B cell (primary cell): Measurements from ENCODE around the gene GCNA. TPM values are rescaled to one million over a fixed set of nuclear protein-coding genes. Genes with fewer than 3 reads are reported as not detected.
A peak's percentile ranks its signal among the peaks of the same experiment; 100 is the strongest.

Experiments used
- ATAC-seq: fragments of 200-7000 bp; cut with Tn5 transposase; one replicate; pipeline ENCODE4 v1.10.0; 2021; ENCODE audit warnings: low read depth, mild to moderate bottlenecking, moderate number of reproducible peaks, moderate library complexity
- CTCF ChIA-PET: fragments of 350-600 bp; sonication (Branson Sonifier 250); formaldehyde crosslinking; loops from one replicate; lab custom pipeline; 2021; ENCODE audit warnings: antibody characterized with exemption, inconsistent platforms; lab: Charles Lee
- POLR2A ChIA-PET: fragments of 350-600 bp; sonication (Branson Sonifier 250); formaldehyde crosslinking; loops from one replicate; lab custom pipeline; 2021; ENCODE audit warnings: antibody characterized with exemption; lab: Charles Lee
- DNase-seq: peaks from one replicate; pipeline ENCODE4 v3.0.0; 2013
- H2AFZ ChIP-seq: 2 replicates; pipeline ENCODE4 v1.6.1; 2012; ENCODE audit warnings: mild to moderate bottlenecking, low read depth, low read length; ENCODE audit not compliant: insufficient read depth, poor library complexity, severe bottlenecking
- H3K27ac ChIP-seq, 2 donors: 1 replicate in 1 of 2; 2 replicates in 1 of 2; pipeline ENCODE4 v1.5.1; 2012 to 2013; ENCODE audit warnings: low read length in 2 of 2, mild to moderate bottlenecking in 2 of 2, moderate library complexity in 1 of 2
- H3K27me3 ChIP-seq, 4 experiments: fragments of 200-600 bp in 1 of 4; sonication (generic) in 1 of 4; replicated peaks in 1 of 4; 1 replicate in 2 of 4; 2 replicates in 2 of 4; pipeline versions ENCODE4 v1.6.1 to v1.7.0; 2013 to 2016; ENCODE audit warnings: low read length in 3 of 4, mild to moderate bottlenecking in 2 of 4, mixed read lengths in 1 of 4, moderate library complexity in 1 of 4; ENCODE audit not compliant: insufficient read depth in 4 of 4, control insufficient read depth in 3 of 4; ENCODE audit errors: control extremely low read depth in 1 of 4
- H3K36me3 ChIP-seq, 2 experiments: replicated peaks in 1 of 2; 1 replicate in 1 of 2; 2 replicates in 1 of 2; pipeline versions ENCODE4 v1.6.1 to v1.7.1; 2013; ENCODE audit warnings: low read length in 1 of 2; ENCODE audit not compliant: insufficient read depth in 2 of 2, control insufficient read depth in 1 of 2; ENCODE audit errors: control extremely low read depth in 1 of 2, extremely low read depth in 1 of 2
- H3K4me1 ChIP-seq, 2 donors: fragments of 200-600 bp in 1 of 2; sonication (generic) in 1 of 2; 1 replicate in 1 of 2; 2 replicates in 1 of 2; pipeline versions ENCODE4 v1.5.1 to v1.6.1; 2013 to 2017; ENCODE audit warnings: low read length in 2 of 2; ENCODE audit not compliant: control insufficient read depth in 2 of 2, insufficient read depth in 2 of 2
- H3K4me2 ChIP-seq: replicated peaks from 2 replicates; pipeline ENCODE3; 2012; ENCODE audit warnings: mild to moderate bottlenecking, low read depth, low read length; ENCODE audit not compliant: poor library complexity, severe bottlenecking
- H3K4me3 ChIP-seq, 5 experiments: fragments of 200-600 bp in 1 of 5; sonication (generic) in 1 of 5; 1 replicate in 3 of 5; 2 replicates in 2 of 5; pipeline versions ENCODE4 v1.5.1 to v1.7.0; 2011 to 2016; ENCODE audit warnings: low read length in 4 of 5, mild to moderate bottlenecking in 4 of 5, low read depth in 2 of 5, control low read depth in 1 of 5, moderate library complexity in 1 of 5; ENCODE audit not compliant: insufficient read depth in 1 of 5; ENCODE audit errors: control extremely low read depth in 1 of 5, extremely low read depth in 1 of 5
- H3K79me2 ChIP-seq: fragments of 200-600 bp; sonication (generic); one replicate; pipeline ENCODE4 v1.6.0; 2016; ENCODE audit warnings: low read length; ENCODE audit not compliant: control insufficient read depth, insufficient read depth
- H3K9ac ChIP-seq: fragments of 200-600 bp; sonication (generic); 2 replicates; pipeline ENCODE4 v1.6.1; 2017; ENCODE audit warnings: mild to moderate bottlenecking, low read length, moderate library complexity
- H3K9me3 ChIP-seq, 3 donors: one replicate each; pipeline versions ENCODE4 v1.6.1 to v1.7.1; 2013; ENCODE audit warnings: low read length in 2 of 3; ENCODE audit not compliant: control insufficient read depth in 2 of 3, insufficient read depth in 1 of 3; ENCODE audit errors: control extremely low read depth in 1 of 3
- H4K20me1 ChIP-seq: 2 replicates; pipeline ENCODE4 v1.6.0; 2012; ENCODE audit warnings: mild to moderate bottlenecking, low read length; ENCODE audit not compliant: insufficient read depth, control insufficient read depth, poor library complexity, severe bottlenecking
- H3K27ac Mint-ChIP-seq: one replicate; pipeline ENCODE4 v1.8.0; 2021; ENCODE audit warnings: mixed read lengths
- H3K27me3 Mint-ChIP-seq: one replicate; pipeline ENCODE4 v1.8.0; 2021; ENCODE audit warnings: mixed read lengths
- H3K4me1 Mint-ChIP-seq: one replicate; pipeline ENCODE4 v1.8.0; 2021; ENCODE audit warnings: mixed read lengths
- H3K4me3 Mint-ChIP-seq: one replicate; pipeline ENCODE4 v1.8.0; 2021; ENCODE audit warnings: mixed read lengths
- H3K9me3 Mint-ChIP-seq: one replicate; pipeline ENCODE4 v1.8.0; 2022; ENCODE audit warnings: mixed read lengths; ENCODE audit not compliant: insufficient read depth
- EZH2 ChIP-seq: IDR thresholded peaks from 2 replicates; pipeline ENCODE4 v1.6.1; 2012; ENCODE audit warnings: borderline replicate concordance, low read depth, mild to moderate bottlenecking, moderate library complexity, low read length; ENCODE audit not compliant: insufficient read depth, poor library complexity, severe bottlenecking
- WGBS: methylation state at CpG from one replicate; pipeline ENCODE4 v1.1.5; 2013; ENCODE audit warnings: missing lambda C conversion rate; ENCODE audit not compliant: insufficient coverage; 5-methylcytosine and 5-hydroxymethylcytosine counted together
- intact Hi-C: fragments of 100-400 bp; cut with micrococcal nuclease; formaldehyde crosslinking; loops from one replicate; pipeline ENCODE4 v1.10.0; 2022
- polyA plus RNA-seq: library from polyadenylated mRNA; depleted of rRNA; stranded (reverse); fragments of >200 nt; gene quantifications from 2 replicates; pipeline ENCODE4 v1.2.3, GENCODE V29; 2012
- total RNA-seq, 2 donors: library from RNA; stranded (reverse); fragments of 120-200 nt in 1 of 2; gene quantifications; 1 replicate in 1 of 2; 2 replicates in 1 of 2; pipeline versions ENCODE4 v1.2.3 to v1.2.4, GENCODE V29; 2013 to 2022
- TF ChIP-seq, protein P1 (sequence below): fragments of 200-600 bp; IDR thresholded peaks from one replicate; pipeline ENCODE4 v1.8.0; 2022; ENCODE audit warnings: antibody characterized with exemption, mild to moderate bottlenecking

Gene GCNA
- total and polyA plus RNA-seq, 2 donors (not counting 1 experiment from before 2014, with no cell fraction given) = 4.7 to 6.2 TPM

DNA sequence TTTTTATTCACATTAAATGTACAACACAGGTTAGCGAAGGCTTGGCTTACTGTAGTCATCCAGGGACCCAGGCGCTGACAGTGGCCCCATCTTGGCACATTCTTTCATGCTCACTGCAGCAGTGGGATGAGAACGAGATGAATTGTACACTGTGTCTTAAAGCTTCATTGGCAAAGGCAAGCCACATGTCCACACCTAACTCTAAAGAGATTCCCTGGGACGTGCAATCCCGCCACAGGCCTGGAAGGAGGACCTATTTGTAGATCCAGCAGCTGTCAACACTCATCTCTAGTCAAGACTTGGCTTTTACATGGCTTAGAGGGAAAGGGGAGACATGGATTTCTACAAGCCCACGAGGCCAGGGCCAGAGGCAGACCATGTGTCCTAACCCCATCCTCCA is 56.1 kb downstream of the GCNA start:
- H3K79me2 ChIP-seq = no peaks in the 10 kb centered on the region
- CTCF ChIA-PET = no interaction called here
- Mint-ChIP-seq H3K4me1 (peaks cover 25% of the 10 kb centered on the region), H3K9me3 (no peaks in the 10 kb centered on the region), H3K27ac (no peak overlapping the region), H3K4me3 (no peak overlapping the region), H3K27me3 (no peaks in the 10 kb centered on the region)
- no peaks in the 10 kb centered on the region for H3K27me3 ChIP-seq
- intact Hi-C loops = no loop called here
- H3K4me2 ChIP-seq = no peak overlapping the region
- DNase-seq = no peak
- no peak overlapping the region for H3K4me3 ChIP-seq
- TF ChIP-seq, protein P1, sequence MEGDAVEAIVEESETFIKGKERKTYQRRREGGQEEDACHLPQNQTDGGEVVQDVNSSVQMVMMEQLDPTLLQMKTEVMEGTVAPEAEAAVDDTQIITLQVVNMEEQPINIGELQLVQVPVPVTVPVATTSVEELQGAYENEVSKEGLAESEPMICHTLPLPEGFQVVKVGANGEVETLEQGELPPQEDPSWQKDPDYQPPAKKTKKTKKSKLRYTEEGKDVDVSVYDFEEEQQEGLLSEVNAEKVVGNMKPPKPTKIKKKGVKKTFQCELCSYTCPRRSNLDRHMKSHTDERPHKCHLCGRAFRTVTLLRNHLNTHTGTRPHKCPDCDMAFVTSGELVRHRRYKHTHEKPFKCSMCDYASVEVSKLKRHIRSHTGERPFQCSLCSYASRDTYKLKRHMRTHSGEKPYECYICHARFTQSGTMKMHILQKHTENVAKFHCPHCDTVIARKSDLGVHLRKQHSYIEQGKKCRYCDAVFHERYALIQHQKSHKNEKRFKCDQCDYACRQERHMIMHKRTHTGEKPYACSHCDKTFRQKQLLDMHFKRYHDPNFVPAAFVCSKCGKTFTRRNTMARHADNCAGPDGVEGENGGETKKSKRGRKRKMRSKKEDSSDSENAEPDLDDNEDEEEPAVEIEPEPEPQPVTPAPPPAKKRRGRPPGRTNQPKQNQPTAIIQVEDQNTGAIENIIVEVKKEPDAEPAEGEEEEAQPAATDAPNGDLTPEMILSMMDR = no peak
- TF ChIP-seq EZH2 = no peak
- H3K27ac ChIP-seq = no peak overlapping the region
- peaks cover 30 to 37% of the 10 kb centered on the region in 2 donors for H3K4me1 ChIP-seq
- no peaks in the 10 kb centered on the region for H3K36me3 ChIP-seq
- H2AFZ ChIP-seq = no peak overlapping the region
- ATAC-seq = no peak
- WGBS = 100% methylated on average over 3 of the region's 6 CpGs
- H4K20me1 ChIP-seq = no peaks in the 10 kb centered on the region
- H3K9me3 ChIP-seq = no peaks in the 10 kb centered on the region
- POLR2A ChIA-PET = interaction anchor here (1.0 kb wide), 1 partner anchor 9 kb away, joined by 3 read pairs; no protein-coding TSS in a partner anchor
- no peak overlapping the region for H3K9ac ChIP-seq

DNA sequence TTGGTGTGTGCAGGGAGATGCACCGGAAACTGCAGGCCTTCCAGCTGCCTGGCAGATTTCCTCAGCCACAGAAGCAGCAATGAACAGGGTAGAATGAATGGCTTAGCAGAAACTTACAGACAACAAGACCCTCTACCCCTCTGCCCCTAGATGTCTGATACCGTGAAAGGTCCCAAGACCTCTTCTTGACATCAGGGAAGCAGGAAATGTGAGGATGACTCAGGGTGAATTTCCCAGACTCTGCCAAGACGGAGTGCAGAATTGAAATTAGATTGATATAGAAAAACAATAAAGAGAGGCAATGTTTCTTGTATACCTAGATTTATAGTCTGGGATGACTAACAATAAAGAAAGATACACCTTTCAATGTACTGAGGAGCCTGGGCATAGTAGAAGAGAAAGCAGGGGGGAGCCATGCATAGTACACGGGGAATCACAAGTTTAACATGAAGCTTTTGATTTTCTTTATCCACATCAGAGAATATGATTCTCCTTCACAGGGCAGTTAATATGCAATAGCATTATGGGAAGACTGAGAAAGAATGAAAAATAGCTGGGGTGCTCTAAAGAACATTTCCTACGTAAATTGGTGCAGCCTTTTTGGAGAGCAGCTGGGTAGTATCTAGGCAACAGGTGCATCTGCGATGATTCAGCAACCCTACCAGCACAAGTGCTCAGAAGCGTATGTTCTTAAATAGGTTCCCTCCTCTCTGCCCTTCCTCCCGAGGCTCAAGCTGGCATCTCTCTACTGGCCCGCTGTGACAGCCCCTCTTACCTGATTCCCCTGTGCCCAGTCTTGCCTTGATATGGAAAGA is 58.4 kb downstream of the GCNA start:
- Histone ChIP-seq H3K27me3 (no peaks in the 10 kb centered on the region), H2AFZ (peak overlapping the region; percentile 50), H3K4me2 (peak overlapping the region; percentile 20), H3K4me3 (no peak overlapping the region), H3K79me2 (no peaks in the 10 kb centered on the region), H3K27ac (peak overlapping the region; percentile 65 to 73), H3K9ac (no peak overlapping the region), H3K9me3 (no peaks in the 10 kb centered on the region), H4K20me1 (no peaks in the 10 kb centered on the region), H3K36me3 (no peaks in the 10 kb centered on the region), H3K4me1 (peaks cover 24 to 27% of the 10 kb centered on the region in 2 donors)
- Mint-ChIP-seq H3K27ac (peak overlapping the region; percentile 81), H3K27me3 (no peaks in the 10 kb centered on the region), H3K4me1 (peaks cover 18% of the 10 kb centered on the region), H3K4me3 (peak overlapping the region; percentile 44), H3K9me3 (no peaks in the 10 kb centered on the region)
- intact Hi-C loops = no loop called here
- DNase-seq = peak; percentile 31
- peak; percentile 61 for ATAC-seq
- TF ChIP-seq, protein P1 = no peak
- TF ChIP-seq EZH2 = no peak
- WGBS = 20% methylated on average over 1 of the region's 9 CpGs
- CTCF ChIA-PET = interaction anchor here (0.8 to 1.6 kb wide), 3 partner anchors 11 to 19 kb away, joined by 4 read pairs; partner anchors contain the start of gene CXCR3
- POLR2A ChIA-PET = interaction anchor here (0.6 to 1.7 kb wide), 3 partner anchors 14 to 382 kb away, joined by 3 to 5 read pairs (median 3); no protein-coding TSS in a partner anchor
